Astrocyte of the spinal cord (primary cell): Measurements from ENCODE around the gene KRTAP10-2.
"Not testable (repeated sequence)": the region's sequence is repeated elsewhere in the genome, so short reads cannot be mapped to it uniquely, and the experiment has no call there.

Source experiments
- DNase-seq: peaks from one replicate; pipeline ENCODE4 v3.0.0; 2011; ENCODE audit warnings: low read depth, low spot score
- H3K4me3 ChIP-seq: 2 replicates; pipeline ENCODE4 v1.5.1; 2011; ENCODE audit warnings: low read depth, mild to moderate bottlenecking, low read length, moderate library complexity
- CTCF ChIP-seq: IDR thresholded peaks from 2 replicates; pipeline ENCODE4 v1.5.1; 2012; ENCODE audit warnings: low read depth, mild to moderate bottlenecking, low read length, inconsistent platforms
- in situ Hi-C: cut with HindIII; loops from 2 replicates; pipeline ENCODE4 v1.10.0; 2017; ENCODE audit warnings: low sequenced_read_pairs

KRTAP10-2 gene

GRCh38 chr21:44575307-44576024 is 24.2 kb upstream of the KRTAP10-2 start:
- TF ChIP-seq CTCF: no peak
- in situ Hi-C loops: no loop called here
- no peak for DNase-seq
- H3K4me3 ChIP-seq: no peak overlapping the region

GRCh38 chr21:44574457-44575306 is 23.4 kb upstream of the KRTAP10-2 start:
- in situ Hi-C loops: no loop called here
- no peak for DNase-seq

GRCh38 chr21:44573630-44574456 is 22.5 kb upstream of the KRTAP10-2 start, which contains the start of gene KRTAP10-4:
KRTAP10-4 (plus strand) TSS chr21:44573729; CDS start chr21:44573759, 30 bp downstream.
- H3K4me3 ChIP-seq, DNase-seq, in situ Hi-C loops: not testable (repeated sequence)

More at GRCh38 chr21:44574457-44575306, 23.4 kb upstream of the KRTAP10-2 start:
- TF ChIP-seq CTCF: no peak
- H3K4me3 ChIP-seq: no peak overlapping the region

GRCh38 chr21:44572959-44573583 is 21.8 kb upstream of the KRTAP10-2 start:
- in situ Hi-C loops: no loop called here
- no peak overlapping the region for H3K4me3 ChIP-seq
- no peak for DNase-seq
- TF ChIP-seq CTCF: no peak

GRCh38 chr21:44571844-44572782 is 20.8 kb upstream of the KRTAP10-2 start:
- in situ Hi-C loops: no loop called here
- no peak for TF ChIP-seq CTCF
- no peak for DNase-seq
- no peak overlapping the region for H3K4me3 ChIP-seq

- no peak for DNase-seq
- no peak for TF ChIP-seq CTCF
- in situ Hi-C loops: no loop called here
- H3K4me3 ChIP-seq: no peak overlapping the region
These were observed 20.0 kb upstream of the KRTAP10-2 start for GRCh38 chr21:44571296-44571695.
